Thymus (tissue), 11 donors: ENCODE measurements around the gene TSPAN33. TPM values are rescaled to one million over a fixed set of nuclear protein-coding genes. Genes with fewer than 3 reads are reported as not detected.
"Not testable (repeated sequence)": the region's sequence is repeated elsewhere in the genome, so short reads cannot be mapped to it uniquely, and the experiment has no call there.

ENCODE experiments used
- DNase-seq, 9 donors: peaks; one replicate each; pipeline ENCODE4 v3.0.0-alpha.2; 2013; ENCODE audit warnings: low spot score in 9 of 9, low read depth in 6 of 9, missing footprints in 1 of 9
- H3K27ac ChIP-seq, 2 donors: one replicate each; pipeline ENCODE4 v1.5.1; 2013; ENCODE audit warnings: control low read depth in 1 of 2, low read depth in 1 of 2, low read length in 1 of 2, mild to moderate bottlenecking in 1 of 2, moderate library complexity in 1 of 2
- H3K27me3 ChIP-seq, 2 donors: one replicate each; pipeline ENCODE4 v1.5.1; 2013; ENCODE audit warnings: low read length in 1 of 2; ENCODE audit not compliant: control insufficient read depth in 2 of 2, insufficient read depth in 1 of 2
- H3K36me3 ChIP-seq, 2 donors: one replicate each; pipeline ENCODE4 v1.5.1; 2013; ENCODE audit warnings: low read length in 1 of 2, mild to moderate bottlenecking in 1 of 2, moderate library complexity in 1 of 2; ENCODE audit not compliant: control insufficient read depth in 2 of 2, insufficient read depth in 2 of 2
- H3K4me1 ChIP-seq, 2 donors: one replicate each; pipeline ENCODE4 v1.5.1; 2013; ENCODE audit warnings: low read length in 2 of 2; ENCODE audit not compliant: control insufficient read depth in 2 of 2, insufficient read depth in 2 of 2
- H3K4me3 ChIP-seq, 2 donors: one replicate each; pipeline ENCODE4 v1.5.1; 2013; ENCODE audit warnings: low read length in 2 of 2, control low read depth in 1 of 2, mild to moderate bottlenecking in 1 of 2
- H3K9me3 ChIP-seq, 2 donors: one replicate each; pipeline ENCODE4 v1.5.1; 2013; ENCODE audit warnings: low read length in 1 of 2, mild to moderate bottlenecking in 1 of 2; ENCODE audit not compliant: control insufficient read depth in 2 of 2, insufficient read depth in 1 of 2
- WGBS: extraction: QIAGEN DNeasy Blood & Tissue Kit; methylation state at CpG from one replicate; pipeline ENCODE4 v1.1.7; 2013; 5-methylcytosine and 5-hydroxymethylcytosine counted together
- polyA plus RNA-seq: library from polyadenylated mRNA; stranded (reverse); fragments of 200-250 nt; gene quantifications from one replicate; pipeline ENCODE4 v1.2.3, GENCODE V29; 2013
- total RNA-seq: library from RNA; stranded (reverse); fragments of 120-200 nt; gene quantifications from one replicate; pipeline ENCODE4 v1.2.4, GENCODE V29; 2013
- donor health status: healthy.

Gene TSPAN33
- total and polyA plus RNA-seq, 2 donors: 23.4 to 29.2 TPM

DNA sequence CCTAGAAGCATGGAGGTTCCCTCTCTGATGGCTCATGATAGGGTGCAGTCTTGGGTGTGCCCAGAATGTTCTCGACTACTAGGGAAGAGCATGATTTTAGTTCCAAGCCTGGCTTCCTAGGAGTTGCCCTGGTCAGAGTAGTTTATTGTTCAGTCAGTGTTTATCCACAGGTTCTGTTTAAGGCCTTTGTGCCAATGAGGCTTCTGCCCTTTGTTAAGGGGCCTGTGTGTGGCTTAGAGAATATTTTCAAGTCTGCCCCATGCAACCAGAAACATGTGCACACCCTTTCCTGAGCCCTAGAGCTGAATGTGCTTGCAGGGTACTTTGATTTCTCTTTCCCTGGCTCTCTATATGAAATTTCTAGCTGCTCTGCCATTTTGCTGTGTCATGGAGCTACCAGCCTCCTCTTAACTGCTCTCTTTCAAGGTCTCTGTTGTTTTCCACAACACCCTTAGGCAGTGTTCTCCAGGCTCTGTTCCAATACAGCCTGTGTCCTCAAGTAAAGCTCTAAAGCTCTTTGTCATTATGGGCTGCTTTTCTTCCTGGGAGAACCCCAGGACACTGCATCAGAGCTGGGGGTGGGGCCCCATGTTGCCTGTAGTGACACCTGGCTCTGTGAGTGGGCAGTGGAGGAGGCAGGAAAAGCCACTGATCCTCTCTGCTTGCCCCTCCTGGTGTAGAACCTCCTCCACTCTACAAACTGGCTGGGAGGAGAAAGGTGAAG lies 34.1 kb upstream of the TSPAN33 start:
- Histone ChIP-seq H3K27ac (no peak overlapping the region), H3K4me3 (no peak overlapping the region), H3K27me3 (no peaks in the 10 kb centered on the region), H3K4me1 (peaks cover 0 to 5% of the 10 kb centered on the region in 2 donors), H3K36me3 (no peaks in the 10 kb centered on the region), H3K9me3 (no peaks in the 10 kb centered on the region)
- DNase-seq: no peak
- WGBS: 98% methylated on average over 1 of the region's 1 CpG

DNA sequence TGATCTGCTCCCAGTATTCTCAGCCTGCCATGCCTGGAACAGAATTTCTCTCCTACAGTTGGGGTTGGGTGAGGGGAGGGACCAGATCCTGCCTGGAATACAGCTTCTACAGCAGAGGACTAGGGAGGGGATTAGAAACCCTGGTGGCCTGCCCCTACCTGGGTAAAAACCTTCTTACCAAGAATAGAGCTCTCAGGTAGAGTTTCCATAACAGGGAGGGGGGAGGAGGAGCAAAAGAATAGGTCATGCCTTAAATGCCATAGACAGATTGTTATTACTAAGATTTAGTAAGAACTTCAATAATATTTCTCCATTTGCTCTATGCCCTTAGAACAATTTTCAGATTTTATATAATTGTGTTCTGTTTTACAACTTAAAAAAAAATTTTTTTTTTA lies 33.5 kb upstream of the TSPAN33 start:
- Histone ChIP-seq H3K36me3 (no peaks in the 10 kb centered on the region), H3K4me3 (no peak overlapping the region), H3K27ac (no peak overlapping the region), H3K9me3 (no peaks in the 10 kb centered on the region), H3K4me1 (peaks cover 0 to 5% of the 10 kb centered on the region in 2 donors), H3K27me3 (no peaks in the 10 kb centered on the region)
- no peak for DNase-seq

DNA sequence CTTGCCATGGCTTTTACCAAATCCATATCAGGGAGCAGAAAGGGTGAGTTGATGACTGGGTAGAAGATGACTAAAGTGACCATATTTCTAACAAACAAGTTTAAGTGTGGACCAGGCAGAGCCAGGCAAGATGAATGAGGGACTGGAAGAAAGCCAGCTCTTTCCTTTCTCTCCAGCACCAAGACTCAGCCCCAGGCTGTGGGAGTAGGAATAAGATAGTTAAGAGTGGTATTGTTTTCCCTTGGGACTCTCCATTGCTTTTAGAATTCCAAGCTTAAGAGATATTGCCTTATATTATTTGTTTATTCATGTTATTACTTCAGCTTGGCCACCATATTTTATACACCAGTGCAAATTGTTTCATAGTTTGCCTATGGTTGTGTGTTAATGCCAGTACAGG lies 28.8 kb upstream of the TSPAN33 start:
- no peaks in the 10 kb centered on the region for H3K36me3 ChIP-seq
- H3K4me1 ChIP-seq: peaks cover 0 to under 1% of the 10 kb centered on the region in 2 donors
- H3K27ac ChIP-seq: no peak overlapping the region
- no peak overlapping the region for H3K4me3 ChIP-seq
- no peaks in the 10 kb centered on the region for H3K9me3 ChIP-seq
- DNase-seq: no peak
- H3K27me3 ChIP-seq: no peaks in the 10 kb centered on the region

DNA sequence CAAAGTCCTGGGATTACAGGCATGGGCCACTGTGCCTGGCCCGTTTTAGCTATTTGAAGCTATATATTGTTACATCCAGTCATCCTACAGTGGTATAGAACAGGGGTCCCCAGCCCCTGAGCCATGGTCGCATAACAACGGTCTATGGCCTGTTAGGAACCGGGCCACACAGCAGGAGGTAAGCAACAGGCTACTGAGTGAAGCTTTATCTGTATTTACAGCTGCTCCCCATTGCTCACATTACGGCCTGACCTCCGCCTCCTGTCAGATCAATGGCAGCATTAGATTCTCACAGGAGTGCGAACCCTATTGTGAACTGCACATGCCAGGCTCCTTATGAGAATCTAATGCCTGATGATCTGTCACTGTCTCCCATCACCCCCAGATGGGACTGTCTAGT lies 26.3 kb upstream of the TSPAN33 start:
- 97% methylated on average over 7 of the region's 7 CpGs for WGBS

DNA sequence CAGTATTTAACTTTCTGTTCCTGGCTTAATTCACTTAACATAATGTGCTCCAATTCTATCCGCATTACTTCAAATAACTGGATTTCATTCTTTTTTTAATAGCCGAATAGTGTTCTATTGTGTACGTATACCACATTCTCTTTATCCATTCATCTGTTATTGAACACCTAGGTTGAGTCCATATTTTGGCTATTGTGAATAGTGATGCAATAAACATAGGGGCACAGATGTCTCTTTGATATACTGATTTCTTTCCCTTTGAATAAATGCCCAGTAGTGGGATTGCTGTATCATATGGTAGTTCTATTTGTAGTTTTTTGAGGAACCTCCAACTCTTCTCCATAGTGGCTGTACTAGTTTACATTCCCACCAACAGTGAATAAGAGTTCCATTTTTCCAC lies 25.5 kb upstream of the TSPAN33 start:
- Histone ChIP-seq H3K4me1 (peaks cover 0 to 7% of the 10 kb centered on the region in 2 donors), H3K36me3 (no peaks in the 10 kb centered on the region), H3K27ac (no peak overlapping the region), H3K27me3 (no peaks in the 10 kb centered on the region), H3K4me3 (no peak overlapping the region), H3K9me3 (peaks cover 0 to 4% of the 10 kb centered on the region in 2 donors)
- 84% methylated on average over 3 of the region's 3 CpGs for WGBS
- no peak for DNase-seq

More for the DNA sequence above, 26.3 kb upstream of the TSPAN33 start:
- no peak for DNase-seq
- Histone ChIP-seq H3K4me3 (no peak overlapping the region), H3K4me1 (peaks cover 0 to 7% of the 10 kb centered on the region in 2 donors), H3K27me3 (no peaks in the 10 kb centered on the region), H3K36me3 (no peaks in the 10 kb centered on the region), H3K9me3 (peaks cover 0 to 4% of the 10 kb centered on the region in 2 donors), H3K27ac (no peak overlapping the region)

DNA sequence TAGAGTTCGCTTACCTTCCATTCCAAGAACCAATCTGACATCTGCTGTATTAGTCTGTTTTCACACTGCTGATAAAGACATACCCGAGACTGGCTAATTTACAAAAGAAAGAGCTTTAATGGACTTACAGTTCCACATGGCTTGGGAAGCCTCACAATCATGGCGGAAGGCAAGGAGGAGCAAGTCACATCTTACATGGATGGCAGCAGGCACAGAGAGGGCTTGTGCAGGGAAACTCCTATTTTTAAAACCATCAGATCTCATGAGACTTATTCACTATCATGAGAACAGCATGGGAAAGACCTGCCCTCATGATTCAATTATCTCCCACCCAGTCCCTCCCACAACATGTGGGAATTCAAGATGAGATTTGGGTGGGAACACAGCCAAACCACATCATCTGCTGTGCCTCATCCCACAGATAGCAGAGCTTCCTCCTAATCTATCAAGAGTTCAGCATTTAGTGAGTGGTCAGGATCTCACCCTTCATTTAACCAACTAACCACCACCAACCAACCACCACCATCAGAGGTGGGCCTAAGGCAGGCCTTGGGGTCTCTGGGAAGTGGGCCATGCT lies 22.9 kb upstream of the TSPAN33 start:
- H3K4me1 ChIP-seq, H3K27ac ChIP-seq, H3K9me3 ChIP-seq, DNase-seq, H3K36me3 ChIP-seq, H3K4me3 ChIP-seq, H3K27me3 ChIP-seq: not testable (repeated sequence)
- 96% methylated on average over 3 of the region's 3 CpGs for WGBS

DNA sequence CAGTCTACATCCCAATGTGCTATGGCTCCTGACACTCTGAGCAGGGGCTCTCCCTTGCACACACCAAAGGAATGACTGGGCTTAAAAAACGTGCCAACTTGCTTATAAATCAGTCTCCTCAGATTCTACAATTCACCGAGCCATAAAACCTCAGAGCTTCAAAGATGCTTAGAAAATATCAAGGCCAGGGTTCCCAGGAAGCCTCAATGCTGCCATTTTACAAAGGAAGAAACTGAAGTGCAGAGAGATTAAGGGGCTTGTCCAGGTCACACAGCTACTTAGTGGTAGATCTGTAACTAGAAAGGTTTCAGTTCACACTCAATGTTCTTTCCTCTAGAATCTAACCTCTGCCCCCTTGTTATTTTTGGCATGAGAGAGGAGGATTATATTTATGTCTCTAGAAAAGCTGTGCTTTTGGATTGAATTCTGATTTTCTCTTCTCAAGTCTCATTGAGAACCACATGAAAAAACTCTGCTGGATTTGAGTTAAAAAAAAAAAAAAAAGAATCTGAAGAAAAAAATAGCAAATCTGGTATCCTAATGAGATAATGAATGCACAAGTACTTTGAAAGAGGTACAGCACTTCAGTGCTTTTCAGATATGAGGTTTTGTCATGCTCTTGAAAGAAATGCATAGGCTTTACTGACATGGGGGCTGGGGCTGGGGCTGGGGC lies 22.3 kb upstream of the TSPAN33 start:
- no peak for DNase-seq
- Histone ChIP-seq H3K9me3 (peaks cover 0 to 7% of the 10 kb centered on the region in 2 donors), H3K36me3 (no peaks in the 10 kb centered on the region), H3K4me1 (peaks cover 0 to 7% of the 10 kb centered on the region in 2 donors), H3K4me3 (no peak overlapping the region), H3K27ac (peak overlapping the region in 1 of 2 donors; percentile 10), H3K27me3 (peaks cover 0 to 5% of the 10 kb centered on the region in 2 donors)
- 67% methylated on average over 2 of the region's 2 CpGs for WGBS

DNA sequence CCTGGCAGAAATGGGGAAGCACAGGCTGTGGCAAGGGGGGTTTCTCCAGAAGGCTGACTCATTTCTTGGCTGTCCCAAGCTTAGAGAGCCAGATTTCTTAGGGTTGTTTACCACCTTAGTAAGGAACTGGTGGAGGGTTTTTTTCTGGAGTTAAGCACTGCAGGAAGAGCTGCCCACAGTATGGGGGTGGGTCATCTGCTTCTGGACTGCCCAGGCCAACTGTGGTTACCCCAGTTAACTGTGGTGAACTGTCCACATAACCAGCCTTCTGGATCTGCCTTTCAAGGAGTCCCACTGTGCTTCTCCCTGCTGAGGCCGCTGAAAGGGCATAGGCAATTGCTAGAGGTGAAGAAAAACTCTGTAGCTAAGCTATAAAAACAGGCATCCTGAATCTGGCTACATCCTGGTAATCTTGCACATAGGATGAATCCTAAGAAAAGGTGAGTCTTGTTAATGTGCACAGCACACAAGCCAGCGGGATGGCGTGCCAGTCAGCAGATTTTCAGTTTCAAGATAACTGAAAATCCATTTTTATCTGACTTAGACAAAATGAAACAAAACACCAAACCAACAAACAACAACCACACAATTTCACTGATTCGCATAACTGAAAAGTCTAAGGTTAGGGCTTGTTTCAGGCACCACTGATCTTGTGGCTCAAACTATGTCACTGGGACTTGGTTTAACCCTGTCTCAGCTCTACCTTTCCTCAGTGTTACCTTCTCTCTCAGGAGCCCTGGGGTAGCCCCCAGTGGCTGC lies 21.6 kb upstream of the TSPAN33 start:
- 87% methylated on average over 4 of the region's 4 CpGs for WGBS
- DNase-seq: peak in 1 of 9 donors; percentile 23
- H3K4me1 ChIP-seq: peaks cover 0 to 7% of the 10 kb centered on the region in 2 donors
- no peak overlapping the region for H3K4me3 ChIP-seq
- no peaks in the 10 kb centered on the region for H3K36me3 ChIP-seq
- peaks cover 0 to 7% of the 10 kb centered on the region in 2 donors for H3K9me3 ChIP-seq
- peaks cover 0 to 5% of the 10 kb centered on the region in 2 donors for H3K27me3 ChIP-seq
- H3K27ac ChIP-seq: peak overlapping the region in 1 of 2 donors; percentile 38

DNA sequence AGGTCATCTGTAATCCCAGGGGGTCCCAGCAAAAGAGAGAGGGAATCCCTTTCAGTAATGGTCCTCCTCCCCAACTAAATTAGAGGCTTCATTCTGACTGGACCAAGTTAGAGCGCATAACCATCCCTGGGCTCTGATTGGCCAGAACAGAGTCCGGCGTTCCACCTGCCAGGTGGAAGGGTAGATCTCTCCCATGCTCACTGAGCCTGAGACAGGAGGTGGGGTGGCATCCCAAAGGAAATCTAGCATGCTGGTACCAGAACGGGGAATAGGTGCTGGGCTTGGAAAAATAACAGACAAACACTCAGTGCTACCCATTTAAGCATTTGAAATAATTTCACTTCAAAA lies 21.0 kb upstream of the TSPAN33 start:
- 98% methylated on average over 4 of the region's 4 CpGs for WGBS
- Histone ChIP-seq H3K27me3 (peaks cover 0 to 5% of the 10 kb centered on the region in 2 donors), H3K36me3 (no peaks in the 10 kb centered on the region), H3K4me1 (peaks cover 0 to 7% of the 10 kb centered on the region in 2 donors), H3K4me3 (no peak overlapping the region), H3K9me3 (peaks cover 0 to 7% of the 10 kb centered on the region in 2 donors), H3K27ac (no peak overlapping the region)
- DNase-seq: no peak
